ENCODE results near the gene AOAH.

Gene AOAH

DNA sequence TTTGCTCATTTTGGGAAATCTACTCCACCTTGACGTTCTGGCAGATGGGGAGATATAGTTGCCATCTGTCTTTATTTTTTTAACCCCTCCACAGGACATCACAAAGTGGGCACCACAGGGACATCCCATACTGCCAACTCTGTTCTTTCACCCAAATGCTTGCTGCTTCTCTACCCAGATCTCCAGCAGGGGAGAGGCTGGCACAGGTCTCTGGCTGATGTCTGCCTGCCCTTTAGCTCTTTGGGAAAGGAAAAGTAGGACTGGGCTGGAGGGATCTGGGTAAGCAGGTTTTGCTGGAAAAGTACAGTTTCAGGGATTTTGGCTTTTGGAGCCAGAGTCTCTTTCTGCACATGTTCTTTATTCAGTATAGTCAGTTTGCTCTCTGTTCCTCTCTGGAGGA lies 178.0 kb downstream of the AOAH start:
- DNase-seq (ENCODE audit: low read depth): no peak

DNA sequence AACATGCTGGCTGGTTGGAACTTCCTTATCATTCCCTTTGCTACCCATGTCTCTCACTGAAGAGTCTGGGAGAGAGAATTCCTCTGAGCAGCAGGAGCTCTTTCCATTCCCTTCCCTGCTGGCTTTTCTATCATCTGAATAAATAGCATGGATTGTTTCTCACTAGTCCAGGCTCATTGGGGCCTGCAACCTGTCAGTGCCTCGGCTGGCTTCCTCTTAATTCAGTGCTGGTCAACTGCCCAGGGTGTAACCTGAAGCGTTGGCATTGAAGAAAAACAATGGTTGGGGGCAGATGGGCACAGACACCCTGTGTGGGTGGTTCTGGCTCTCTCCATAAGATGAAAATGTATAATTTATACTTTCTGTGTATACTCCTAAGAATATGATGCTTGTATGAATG lies 179.0 kb downstream of the AOAH start:
- DNase-seq (ENCODE audit: low read depth): no peak

DNA sequence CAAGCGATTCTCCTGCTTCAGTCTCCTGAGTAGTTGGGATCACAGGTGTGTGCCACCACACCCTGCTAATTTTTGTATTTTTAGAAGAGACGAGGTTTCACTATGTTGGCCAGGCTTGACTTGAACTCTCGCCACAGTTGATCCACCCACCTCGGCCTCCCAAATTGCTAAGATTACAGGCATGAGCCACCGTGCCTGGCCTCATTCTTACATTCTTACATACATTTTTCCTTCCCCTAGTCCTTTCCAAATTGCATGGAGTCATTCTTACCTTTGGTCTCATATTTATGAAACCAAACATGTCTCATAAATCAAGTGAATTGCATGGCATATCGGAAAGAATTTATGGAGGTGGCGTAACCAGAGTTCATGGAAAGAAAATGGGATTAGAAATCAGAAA lies 186.2 kb downstream of the AOAH start:
- no peak for DNase-seq (ENCODE audit: low read depth)

DNA sequence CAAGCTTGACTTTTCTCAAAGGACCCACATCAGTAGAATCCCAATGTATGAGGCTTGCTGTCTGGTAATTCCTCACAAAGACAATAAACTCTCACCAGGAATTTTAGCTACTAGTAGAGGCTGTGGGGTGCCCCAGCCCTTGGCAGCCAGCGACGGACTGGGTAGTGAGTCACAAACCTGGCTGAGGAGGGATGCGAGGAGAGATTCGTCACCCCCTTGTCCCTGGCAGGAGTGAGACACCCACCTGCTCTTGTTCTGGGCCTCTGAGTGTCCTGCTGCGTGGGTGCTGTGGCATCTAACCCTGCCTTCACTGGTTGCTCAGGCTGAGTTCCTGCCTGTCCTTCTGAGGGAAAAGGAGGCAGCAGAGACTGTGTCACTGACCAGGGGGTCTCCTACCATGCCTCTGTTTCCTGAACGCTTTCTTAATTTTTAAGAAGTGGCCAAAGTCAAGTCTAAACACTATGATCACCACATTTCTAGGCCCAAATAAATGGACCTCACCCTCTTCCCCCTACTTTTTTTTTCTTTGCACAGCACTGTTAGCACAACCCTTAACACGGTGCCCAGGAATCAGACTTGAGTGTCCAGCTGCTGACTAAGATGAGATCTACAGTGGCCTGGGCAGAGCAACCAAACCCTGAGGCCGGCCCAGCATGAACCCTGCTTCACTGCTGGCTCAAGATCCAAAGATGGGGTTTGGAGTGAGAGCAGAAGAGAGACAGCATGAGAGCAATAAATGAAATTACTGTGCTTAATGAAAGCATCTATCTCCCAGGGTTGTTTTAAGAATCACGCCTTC lies 188.2 kb downstream of the AOAH start:
- peak; percentile 59 for DNase-seq (ENCODE audit: low read depth)

DNA sequence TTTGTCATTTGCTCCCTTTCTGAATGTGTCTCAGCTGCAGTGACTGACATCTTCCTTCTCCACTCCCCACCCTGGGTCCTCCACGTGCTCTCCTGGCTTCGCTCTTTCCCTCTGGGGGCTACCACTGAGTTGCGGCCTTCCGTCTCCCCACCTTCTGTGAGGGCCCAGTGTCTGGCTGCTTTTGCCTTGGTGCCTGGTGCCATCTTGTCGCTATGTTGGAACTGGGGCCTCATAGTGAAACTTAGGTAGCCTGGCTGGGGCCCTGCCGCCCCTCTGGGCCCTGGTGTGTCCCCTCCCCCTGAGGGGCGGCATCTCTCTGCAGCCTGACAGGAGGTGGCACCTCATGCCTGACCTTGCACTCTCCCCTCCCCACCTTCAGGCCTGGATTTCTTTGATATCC lies 190.6 kb downstream of the AOAH start:
- DNase-seq (ENCODE audit: low read depth): no peak

DNA sequence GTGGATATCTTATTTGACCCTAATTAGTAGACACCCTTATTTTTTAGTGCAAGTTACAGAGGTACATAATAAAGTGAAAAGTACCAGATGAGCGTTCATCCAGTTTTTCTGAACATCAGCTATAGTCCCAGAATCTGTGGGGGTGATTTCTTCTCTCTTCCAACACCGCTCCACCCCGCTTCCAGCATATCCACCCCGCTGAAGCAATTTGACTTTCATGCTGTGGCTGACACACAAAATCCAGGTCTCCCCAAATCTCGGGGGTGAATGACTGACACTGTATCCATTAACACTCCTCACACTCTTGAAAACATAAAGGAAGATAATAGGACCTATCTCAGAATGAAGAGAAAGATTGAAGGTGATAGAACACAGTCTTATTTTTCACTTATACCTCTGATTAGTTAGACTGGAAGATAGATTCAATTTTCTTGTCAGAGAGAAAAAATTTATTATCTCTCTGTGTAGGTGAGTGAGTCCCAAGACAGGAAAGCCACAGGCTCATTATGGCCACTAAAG lies 191.3 kb downstream of the AOAH start:
- DNase-seq (ENCODE audit: low read depth): no peak

DNA sequence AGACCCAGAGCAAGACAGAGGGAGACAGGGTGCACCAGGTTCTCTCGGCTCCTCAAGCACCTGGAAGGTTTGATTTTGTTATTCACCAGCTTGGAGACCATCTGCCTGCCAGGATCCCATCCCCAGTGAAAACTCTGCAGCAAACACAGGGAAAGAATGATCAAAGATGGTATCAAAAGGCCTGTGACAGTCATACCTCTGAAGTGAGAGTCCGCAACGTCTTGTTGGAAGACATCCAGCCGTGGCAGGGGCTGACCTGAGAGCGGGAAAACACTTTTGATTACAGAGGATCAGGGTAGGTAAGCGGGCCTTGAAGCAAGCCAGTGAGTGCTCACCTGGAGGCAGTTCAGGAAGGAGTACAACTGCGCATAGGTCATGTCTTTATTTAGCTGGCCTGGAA lies 192.3 kb downstream of the AOAH start:
- no peak for DNase-seq (ENCODE audit: low read depth)

DNA sequence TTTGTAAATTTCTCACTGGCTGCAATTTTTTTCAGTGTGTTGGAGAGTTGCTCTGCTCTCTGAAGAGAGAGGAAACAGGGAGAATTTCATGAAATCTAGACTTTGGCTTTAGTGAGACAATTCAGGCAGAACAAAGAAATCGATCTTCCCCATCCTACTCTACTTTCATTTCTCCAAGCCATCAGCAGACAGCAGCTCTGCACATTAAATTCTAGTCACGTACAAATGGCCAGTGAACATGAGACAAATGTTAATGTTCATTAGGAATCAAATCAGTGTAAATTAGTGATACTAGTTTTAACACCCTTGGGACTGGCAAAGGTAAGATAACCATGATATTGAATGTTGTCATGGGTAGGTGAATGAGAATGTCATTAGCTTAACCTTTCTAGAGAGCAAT lies 193.8 kb downstream of the AOAH start:
- no peak for DNase-seq (ENCODE audit: low read depth)

DNA sequence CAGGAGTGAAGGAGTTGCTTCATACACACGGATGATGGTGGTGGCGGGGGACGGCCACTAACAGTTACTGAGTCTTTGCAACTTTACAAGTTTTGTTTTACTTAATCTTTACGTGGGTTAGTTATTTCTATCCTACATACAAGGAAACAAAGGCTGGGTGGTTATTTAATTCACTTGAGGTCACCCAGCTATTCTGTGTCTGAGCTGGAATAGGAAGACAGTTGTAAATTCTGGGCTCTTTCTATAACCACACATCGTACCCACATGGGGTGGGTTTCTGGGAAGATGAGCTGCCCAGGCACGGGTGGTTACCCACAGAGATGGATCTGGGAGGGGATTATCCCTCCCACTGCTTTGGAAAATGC lies 196.8 kb downstream of the AOAH start:
- DNase-seq (ENCODE audit: low read depth): no peak

DNA sequence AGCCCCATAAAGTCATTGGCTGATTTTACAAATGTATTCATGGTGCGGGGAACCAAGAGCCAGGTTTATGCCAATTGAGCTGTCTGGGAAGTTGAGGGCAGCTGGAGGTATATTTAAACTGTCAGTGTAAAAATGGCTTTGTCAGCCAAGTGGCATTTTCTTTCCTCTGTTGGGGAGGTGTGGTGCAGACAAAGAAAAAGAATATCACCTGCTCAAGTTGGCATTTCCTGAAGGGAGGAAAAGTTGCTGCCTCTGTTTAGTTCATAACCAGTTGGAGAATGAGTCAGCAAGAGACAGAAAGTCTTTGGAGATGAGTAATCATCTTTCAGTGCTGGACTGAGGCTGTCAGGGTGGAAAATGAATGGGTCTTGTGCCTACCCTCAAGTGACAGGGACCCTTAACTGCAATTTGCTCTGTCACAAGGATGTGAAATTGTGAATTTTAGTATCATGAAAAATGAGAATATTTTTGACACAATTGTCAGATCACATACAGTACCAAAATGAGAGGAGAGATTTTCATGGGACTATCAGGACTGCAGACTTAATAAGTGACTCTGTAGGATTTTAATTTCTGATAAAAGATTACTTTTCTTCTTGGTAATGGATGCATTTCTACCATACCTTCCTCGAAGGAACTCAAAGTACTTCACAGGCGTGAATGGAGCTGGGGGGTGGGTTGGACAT lies 197.3 kb downstream of the AOAH start:
- DNase-seq (ENCODE audit: low read depth): peak; percentile 94

DNA sequence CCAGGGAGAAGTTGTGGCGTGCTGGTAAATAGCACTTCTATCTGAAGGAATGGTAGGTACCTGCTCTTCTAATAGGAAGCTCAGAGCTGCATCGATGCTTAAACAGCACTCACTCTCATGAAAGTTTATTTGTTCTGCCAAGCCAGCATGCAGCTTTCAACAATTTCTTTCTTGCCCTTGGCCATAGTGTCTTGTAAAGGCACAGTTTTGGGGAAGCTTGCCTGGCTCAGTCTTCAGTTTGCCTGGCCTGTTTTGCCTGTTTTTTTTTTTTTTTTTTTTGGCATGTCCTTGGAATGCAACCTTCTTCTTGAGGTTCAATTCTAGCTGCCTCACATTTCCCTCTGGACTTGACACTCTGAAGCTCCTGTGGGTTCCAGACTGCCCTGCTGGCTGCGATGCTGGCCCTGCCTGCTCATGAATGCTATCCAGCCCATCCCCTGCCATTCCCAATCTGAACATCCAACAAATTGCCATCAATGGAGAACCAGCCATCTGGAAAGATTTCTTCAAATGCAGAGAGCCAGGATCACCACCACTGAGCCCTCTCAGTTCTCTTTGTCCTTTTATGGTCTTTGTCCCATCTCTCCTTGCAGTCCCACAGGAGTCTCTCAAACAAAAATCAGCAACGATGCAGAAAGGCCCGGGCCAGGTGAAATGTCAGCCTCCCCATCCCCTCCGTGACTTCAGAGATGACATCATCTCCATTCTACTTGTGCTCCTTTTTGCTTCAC lies 200.8 kb downstream of the AOAH start:
- no peak for DNase-seq (ENCODE audit: low read depth)

DNA sequence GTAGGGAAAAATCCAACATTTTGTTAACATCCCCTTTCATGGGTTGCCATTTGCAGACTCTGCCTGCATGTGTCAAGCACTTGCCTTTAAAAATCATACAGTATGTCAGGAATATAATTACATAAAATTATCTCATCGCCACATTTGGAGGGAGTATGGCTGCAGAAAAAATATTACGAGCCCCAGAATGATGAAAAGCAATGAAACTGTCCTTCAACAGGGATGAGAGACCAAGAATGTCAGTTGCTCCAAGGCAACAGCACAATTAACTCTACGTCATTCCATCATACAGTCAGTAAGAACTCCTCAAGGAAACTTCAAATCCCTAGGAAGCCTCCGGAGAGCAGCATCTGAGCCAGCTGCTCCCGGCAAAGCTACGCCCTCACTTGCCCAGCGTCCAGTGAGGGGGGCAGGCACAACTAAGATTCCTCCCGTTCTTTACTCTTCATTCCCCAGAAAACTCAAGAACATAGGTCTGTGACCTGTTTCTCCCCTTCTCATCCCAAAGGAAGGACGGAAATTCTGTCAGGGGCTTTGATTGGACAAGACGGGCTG lies 201.8 kb downstream of the AOAH start:
- DNase-seq (ENCODE audit: low read depth): no peak

DNA sequence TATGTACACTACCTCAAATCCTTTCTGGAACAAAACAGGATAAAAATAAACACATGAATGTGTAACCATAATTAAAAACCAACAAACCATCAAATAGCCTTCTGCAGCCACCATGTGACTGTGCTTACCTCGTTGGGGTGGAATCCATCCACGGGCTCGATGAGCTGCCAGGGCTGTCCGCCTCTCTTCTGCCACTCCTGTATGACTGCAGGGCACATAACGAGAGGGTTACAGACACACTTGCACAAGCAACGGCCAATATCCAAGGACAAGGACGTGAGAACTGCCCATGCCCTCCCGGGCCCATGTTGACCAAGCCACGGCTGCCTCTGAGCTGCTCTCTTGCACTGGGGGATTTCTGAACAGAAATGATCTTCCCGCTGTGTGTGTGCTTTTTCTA lies 202.4 kb downstream of the AOAH start:
- no peak for DNase-seq (ENCODE audit: low read depth)

DNA sequence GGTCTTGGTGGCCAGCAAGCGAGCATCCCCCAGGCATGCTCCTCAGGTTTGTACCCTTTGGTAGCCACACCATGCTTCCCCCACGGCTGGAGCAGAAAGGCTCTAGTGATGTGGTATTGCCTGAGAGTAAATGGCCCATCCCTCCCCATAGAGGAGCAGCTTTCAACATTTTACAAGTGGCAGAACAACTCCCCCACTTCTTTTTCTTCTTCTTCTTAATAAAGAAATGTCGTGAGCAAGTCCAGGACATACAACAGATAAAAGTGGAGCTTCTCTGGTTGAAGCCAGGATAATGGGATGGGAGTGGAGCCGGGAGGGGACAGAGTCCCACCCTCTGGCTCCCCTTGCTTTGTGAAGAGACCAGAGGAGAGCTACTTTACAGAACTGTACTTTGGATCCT lies 203.2 kb downstream of the AOAH start:
- DNase-seq (ENCODE audit: low read depth): no peak

DNA sequence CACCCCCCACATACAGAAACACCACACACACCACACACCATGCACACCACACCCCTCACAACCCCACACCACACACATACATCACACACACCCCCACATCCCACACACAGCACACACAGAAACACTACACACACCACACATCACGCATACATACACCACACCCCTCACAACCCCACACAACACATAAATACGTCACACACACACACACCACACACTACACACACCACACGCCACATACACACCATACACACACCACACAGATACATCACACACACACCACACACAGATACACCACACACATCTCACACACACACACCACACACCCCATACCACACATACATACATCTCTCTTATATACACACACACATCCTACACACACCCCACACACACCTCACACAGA lies 208.4 kb downstream of the AOAH start:
- DNase-seq (ENCODE audit: low read depth): no peak

DNA sequence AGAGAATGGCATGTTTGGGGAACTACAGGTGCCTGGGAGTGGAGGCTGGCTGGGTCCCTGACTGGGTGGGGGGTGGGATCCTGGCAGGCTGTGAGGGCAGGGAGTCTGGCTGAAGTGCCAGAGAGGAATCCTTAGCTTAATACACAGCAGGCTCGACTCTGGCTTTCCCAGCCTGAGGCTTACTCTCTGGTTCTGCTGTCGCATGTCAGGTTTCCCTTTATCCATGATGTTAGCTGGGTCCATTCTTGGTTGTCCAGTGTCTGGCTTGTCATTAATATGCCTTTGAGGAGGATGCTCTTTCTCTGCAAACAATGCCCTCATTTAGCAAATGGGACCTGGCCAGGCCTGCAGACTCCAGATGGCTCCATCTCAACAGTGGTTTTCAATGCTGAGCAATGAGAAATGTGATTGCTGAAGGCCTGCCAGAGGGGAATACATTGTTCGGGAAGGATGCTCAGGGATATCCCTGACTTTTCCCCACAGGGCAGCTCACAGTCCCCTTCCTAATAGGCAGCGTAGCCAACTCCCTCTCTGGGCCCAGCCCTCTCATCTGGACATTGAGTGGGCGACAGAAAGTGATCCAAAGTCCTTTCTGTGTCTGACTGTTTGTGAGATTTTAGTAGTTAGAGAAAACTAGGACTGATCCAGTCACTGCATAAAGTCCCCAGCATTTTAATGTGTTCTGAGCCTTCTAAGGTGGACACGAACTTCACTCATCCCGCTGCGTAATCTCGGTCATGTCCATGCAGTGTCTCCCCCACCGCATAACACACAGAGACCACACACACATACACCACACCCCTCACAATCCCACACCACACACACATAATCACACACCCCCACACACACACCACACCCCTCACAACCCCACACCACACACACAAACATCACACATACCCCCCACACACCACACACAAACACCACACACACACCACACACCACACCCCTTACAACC lies 209.7 kb downstream of the AOAH start:
- DNase-seq (ENCODE audit: low read depth): peak; percentile 12

DNA sequence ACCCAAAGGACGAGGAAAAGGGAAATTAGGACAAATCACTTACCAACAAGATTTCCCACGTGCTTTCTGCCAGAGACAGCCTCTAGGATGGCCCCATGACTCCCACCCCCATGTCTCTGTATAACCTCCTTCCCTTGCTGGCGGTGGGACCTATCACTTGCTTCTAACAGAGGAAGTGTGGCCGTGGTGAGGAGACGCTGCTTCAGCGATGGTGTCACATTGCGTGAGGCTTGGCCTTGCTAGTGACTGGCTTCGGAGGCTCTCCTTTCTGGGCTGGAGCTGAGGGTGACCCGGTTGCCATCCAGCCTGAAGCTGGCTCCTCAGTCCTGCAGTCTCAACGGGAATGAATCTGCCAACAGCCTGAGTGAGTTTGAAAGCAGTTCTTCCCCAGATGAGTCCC lies 210.9 kb downstream of the AOAH start:
- DNase-seq (ENCODE audit: low read depth): no peak

DNA sequence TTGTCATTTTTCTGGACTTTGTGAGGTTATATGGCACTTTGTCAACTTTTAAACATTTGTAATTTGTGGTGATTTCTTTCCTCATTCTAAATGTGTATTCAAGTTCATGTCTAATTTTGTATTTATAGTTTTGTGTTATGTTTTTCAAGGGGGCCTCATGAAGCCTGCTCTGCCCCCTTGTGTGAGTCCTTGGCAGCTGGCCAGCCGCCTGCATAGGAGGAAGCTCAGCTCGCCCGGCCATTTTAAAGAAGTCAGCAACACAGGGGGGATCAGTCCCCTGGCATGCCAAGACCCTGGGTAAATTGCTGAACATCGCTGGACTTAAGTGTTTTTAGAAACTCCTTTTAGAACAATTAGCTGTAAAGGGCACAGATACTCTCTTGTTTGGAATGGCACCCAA lies 211.7 kb downstream of the AOAH start:
- DNase-seq (ENCODE audit: low read depth): no peak

DNA sequence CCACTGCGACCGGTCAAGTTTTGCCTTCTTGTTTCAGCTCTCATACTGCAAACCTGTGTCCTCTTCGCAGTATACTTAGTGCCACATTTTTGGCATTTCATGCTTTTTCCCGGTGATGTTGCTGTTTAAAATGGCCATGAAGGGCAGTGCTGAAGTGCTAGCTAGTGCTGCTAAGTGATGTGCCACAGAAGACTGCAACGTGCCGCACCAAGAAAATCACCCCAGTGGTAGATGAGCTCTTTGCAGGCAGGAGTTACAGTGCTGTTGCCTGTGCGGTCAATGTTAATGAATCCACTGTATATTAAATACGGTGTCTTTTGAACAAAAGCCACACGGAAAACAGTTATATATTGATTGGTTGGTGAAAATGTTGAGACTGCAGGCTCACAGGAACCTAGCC lies 214.3 kb downstream of the AOAH start:
- no peak for DNase-seq (ENCODE audit: low read depth)

DNA sequence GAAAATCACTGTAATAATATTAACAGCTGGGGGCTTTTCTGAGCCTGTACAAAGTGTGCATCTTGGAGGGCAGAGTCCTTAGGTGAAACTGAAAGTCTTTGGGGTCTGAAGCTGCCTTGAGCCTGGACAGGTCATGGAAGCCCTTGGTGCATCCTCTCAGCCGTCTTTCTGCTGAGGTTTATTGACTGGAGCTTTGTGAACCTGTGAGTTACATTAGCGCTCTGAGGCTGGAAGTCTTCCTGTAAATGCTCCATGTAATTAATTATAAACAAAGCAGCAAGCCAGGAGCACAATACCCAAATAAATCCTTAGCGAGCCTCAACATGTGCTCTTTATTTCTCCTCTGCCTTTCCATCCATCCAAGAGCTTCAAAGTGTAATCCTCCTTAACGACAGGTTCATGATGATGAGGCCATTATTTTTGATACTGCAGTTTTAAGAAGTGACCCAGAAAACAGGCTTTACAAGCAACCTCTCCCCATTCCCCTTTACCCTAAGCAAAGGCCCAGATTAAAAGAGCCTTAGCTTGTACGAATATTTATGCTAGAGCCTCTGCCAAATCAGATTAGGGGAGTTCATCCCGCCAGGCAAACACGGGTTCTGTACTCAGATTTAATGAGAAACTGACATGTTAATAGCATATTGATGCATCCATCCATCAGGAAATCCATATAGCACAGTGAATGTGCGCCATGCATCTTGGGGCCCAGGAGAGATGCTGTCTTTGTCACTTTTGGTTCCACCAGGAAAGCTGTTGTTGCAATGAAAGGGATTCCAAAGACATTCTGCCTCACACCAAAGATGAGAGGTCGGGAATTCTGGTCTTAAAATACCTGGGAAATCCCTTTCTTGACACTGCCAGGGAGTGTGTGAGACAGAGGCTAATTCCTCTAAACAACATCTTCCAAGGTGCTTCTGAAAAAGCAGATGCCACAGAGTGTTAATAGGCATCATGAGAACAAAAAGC lies 216.5 kb downstream of the AOAH start:
- no peak for DNase-seq (ENCODE audit: low read depth)

All from ELR (cell line).